ENCODE measurements around the gene SAE1. TPM values are rescaled to one million over a fixed set of nuclear protein-coding genes. Genes with fewer than 3 reads are reported as not detected.

SAE1 gene
- total and polyA plus RNA-seq, 10 of the 15 experiments (the other 5 are each of a cell fraction or from before 2014, with no cell fraction given) = 62.0 to 246 (median 148) TPM

GRCh38 chr19:47104680-47105079 is 26.0 kb upstream of the SAE1 start:
- no peaks in the 10 kb centered on the region for H3K9me3 ChIP-seq (replicated peaks; ENCODE audit: control insufficient read depth, insufficient read depth, low read length)
- peaks cover 8% of the 10 kb centered on the region for H3K4me1 ChIP-seq (ENCODE audit: control insufficient read depth, insufficient read depth, low read length)
- 98% methylated on average over 9 of the region's 9 CpGs for WGBS (ENCODE audit: insufficient coverage, insufficient replicate concordance, low lambda C conversion rate, missing lambda C conversion rate)

More at GRCh38 chr19:47104680-47105079, 26.0 kb upstream of the SAE1 start:
- Histone ChIP-seq H3K27ac (ENCODE audit: control insufficient read depth, insufficient read depth) (no peak overlapping the region), H3K9ac (ENCODE audit: control insufficient read depth, insufficient read depth, low read length) (no peak overlapping the region), H3K4me2 (ENCODE audit: control insufficient read depth, insufficient read depth) (no peak overlapping the region), H3K36me3 (ENCODE audit: control insufficient read depth in 2 of 2, insufficient read depth in 2 of 2, low read length in 1 of 2) (peaks cover 0 to 9% of the 10 kb centered on the region in 2 experiments; a peak in 2 of 4 replicates), H3K27me3 (replicated peaks in 1 of 2; ENCODE audit: control insufficient read depth in 2 of 2, insufficient read depth in 2 of 2, low read length in 1 of 2) (no peaks in the 10 kb centered on the region), H3K79me2 (ENCODE audit: control insufficient read depth, insufficient read depth, low read length) (peaks cover 86% of the 10 kb centered on the region), H2AFZ (ENCODE audit: control insufficient read depth, low read depth, low read length) (no peak overlapping the region), H3K4me3 (no peak overlapping the region), H4K20me1 (ENCODE audit: control insufficient read depth, insufficient read depth) (no peaks in the 10 kb centered on the region)
- no TSS peak for BruUV-seq (replicated peaks)
- ATAC-seq (no peak), FAIRE-seq (no peak), DNase-seq (ENCODE audit: low read depth, low spot score) (no peak)
- ChIA-PET POLR2A (interaction anchor here (0.9 kb wide), 2 partner anchors 8 to 9 kb away, joined by 3 to 4 read pairs; partner anchors contain the start of gene ZC3H4), CTCF (interaction anchor here (0.7 to 1.1 kb wide), 3 partner anchors 11 to 67 kb away, joined by 3 read pairs; no protein-coding TSS in a partner anchor), RAD21 (ENCODE audit: unreplicated experiment) (no interaction called here), SMC1A (ENCODE audit: uncharacterized antibody, unreplicated experiment) (interaction anchor here (0.7 to 3.5 kb wide), 3 partner anchors 9 to 16 kb away, joined by 3 to 18 read pairs (median 3); partner anchors contain the start of gene ZC3H4)
- intact Hi-C loops (cut with micrococcal nuclease; ENCODE audit: unreplicated experiment) = no loop called here
- in situ Hi-C loops (cut with MboI) = no loop called here
- TF ChIP-seq NFYA (IDR thresholded peaks at IDR 0.05; ENCODE audit: borderline replicate concordance, low read depth, low read length) (no peak), PKNOX1 (IDR thresholded peaks at IDR 0.05) (no peak), NFXL1 (IDR thresholded peaks at IDR 0.05; ENCODE audit: borderline replicate concordance) (no peak), TCF7 (IDR thresholded peaks at IDR 0.05; ENCODE audit: borderline replicate concordance) (no peak), ATF2 (IDR thresholded peaks at IDR 0.05; ENCODE audit: low read length) (no peak), ZSCAN29 (IDR thresholded peaks at IDR 0.05) (no peak), CEBPB (IDR thresholded peaks at IDR 0.05; ENCODE audit: borderline replicate concordance in 1 of 2, low read depth in 2 of 2, low read length in 2 of 2) (no peak), POLR2AphosphoS5 (IDR thresholded peaks at IDR 0.05; ENCODE audit: low read length) (no peak), NFYB (IDR thresholded peaks at IDR 0.05; ENCODE audit: insufficient read depth, low read depth, low read length) (no peak), SMAD1 (IDR thresholded peaks at IDR 0.05; ENCODE audit: low read depth, partially characterized antibody) (no peak), MAX (IDR thresholded peaks at IDR 0.05; ENCODE audit: low read depth, low read length) (no peak), IRF5 (IDR thresholded peaks at IDR 0.05; ENCODE audit: borderline replicate concordance) (no peak), RB1 (IDR thresholded peaks at IDR 0.05; ENCODE audit: borderline replicate concordance) (no peak), ZNF622 (IDR thresholded peaks at IDR 0.05) (no peak), IRF4 (IDR thresholded peaks at IDR 0.05; ENCODE audit: low read depth, low read length) (no peak), MLLT1 (IDR thresholded peaks at IDR 0.05) (no peak), IRF3 (IDR thresholded peaks at IDR 0.05) (no peak), CHD4 (IDR thresholded peaks at IDR 0.05) (no peak)

Data from GM12878 (cell line).